ENCODE results near the gene ZNF385A.

The ZNF385A gene

DNA sequence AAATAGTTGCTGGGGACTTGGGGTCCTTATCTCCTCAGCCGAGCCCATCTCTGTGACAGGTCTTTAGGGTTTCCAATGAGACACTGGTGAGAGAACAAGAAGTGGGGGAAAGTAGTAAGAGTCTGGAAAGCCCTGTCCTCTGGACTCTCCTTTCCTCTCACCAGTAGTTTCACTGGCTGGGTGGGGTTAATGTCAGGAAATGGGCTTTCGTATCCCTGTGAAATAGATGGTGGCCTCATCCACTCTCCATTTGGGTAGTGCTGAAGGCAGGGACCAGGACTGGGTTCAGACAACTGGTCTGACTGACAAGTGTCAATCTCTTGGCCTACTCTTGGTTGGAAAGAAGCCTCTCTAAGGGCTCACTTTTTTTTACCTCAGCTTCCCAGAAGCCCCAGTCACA is 7.5 kb downstream of the ZNF385A start:
- no peak overlapping the region for H3K4me3 ChIP-seq (ENCODE audit: low read depth, low read length)
- no peak for DNase-seq (ENCODE audit: low read depth, low spot score)
- in situ Hi-C loops (cut with HindIII; ENCODE audit: low sequenced_read_pairs) = no loop called here
- TF ChIP-seq CTCF (IDR thresholded peaks at IDR 0.05; ENCODE audit: low read depth, low read length) = no peak

GRCh38 chr12:54376596-54376995 is 7.9 kb downstream of the ZNF385A start:
- no peak overlapping the region for H3K4me3 ChIP-seq (ENCODE audit: low read depth, low read length)
- in situ Hi-C loops (cut with HindIII; ENCODE audit: low sequenced_read_pairs) = no loop called here
- no peak for TF ChIP-seq CTCF (IDR thresholded peaks at IDR 0.05; ENCODE audit: low read depth, low read length)
- DNase-seq (ENCODE audit: low read depth, low spot score) = no peak

GRCh38 chr12:54375259-54375579 is 9.3 kb downstream of the ZNF385A start:
- H3K4me3 ChIP-seq (ENCODE audit: low read depth, low read length) = no peak overlapping the region
- in situ Hi-C loops (cut with HindIII; ENCODE audit: low sequenced_read_pairs) = no loop called here
- no peak for TF ChIP-seq CTCF (IDR thresholded peaks at IDR 0.05; ENCODE audit: low read depth, low read length)
- DNase-seq (ENCODE audit: low read depth, low spot score) = no peak

DNA sequence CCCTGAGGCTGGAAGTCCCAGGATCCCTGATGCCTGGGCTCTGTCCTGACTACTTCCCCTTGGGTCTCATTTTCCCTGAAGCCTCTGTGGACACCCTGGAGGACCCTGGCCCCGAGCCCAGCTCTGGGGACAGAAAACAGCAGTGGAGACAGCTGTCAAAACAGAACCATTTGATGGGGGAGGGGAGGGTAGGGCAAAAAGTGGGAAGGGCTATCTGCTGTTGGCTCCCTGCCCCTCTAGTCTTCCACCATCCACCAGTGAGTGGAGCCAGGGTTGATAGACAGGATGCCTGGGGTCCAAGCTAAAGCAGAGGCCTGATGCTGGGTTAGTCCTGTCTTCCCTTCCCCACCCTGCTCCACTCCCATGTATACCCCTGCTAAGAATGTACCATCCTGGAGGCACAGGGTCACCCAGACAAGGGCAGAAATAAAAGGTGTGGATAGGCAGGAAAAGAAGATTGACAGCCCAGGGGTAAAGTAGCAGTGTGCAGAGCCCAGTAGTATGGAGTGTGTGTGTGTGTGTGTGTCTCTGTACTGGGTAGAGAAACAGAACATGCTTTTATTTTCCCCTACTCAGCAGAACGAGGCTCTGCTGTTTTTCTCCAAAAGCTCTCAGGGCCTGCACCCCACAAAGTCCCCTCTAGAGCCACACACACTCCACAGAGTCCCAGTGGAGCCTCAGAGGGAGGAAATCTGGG is 9.8 kb downstream of the ZNF385A start:
- in situ Hi-C loops (cut with HindIII; ENCODE audit: low sequenced_read_pairs) = loop anchor here (25.0 kb wide), 1 partner anchor 162 kb away; no protein-coding TSS in a partner anchor
- no peak overlapping the region for H3K4me3 ChIP-seq (ENCODE audit: low read depth, low read length)
- no peak for TF ChIP-seq CTCF (IDR thresholded peaks at IDR 0.05; ENCODE audit: low read depth, low read length)
- no peak for DNase-seq (ENCODE audit: low read depth, low spot score)

DNA sequence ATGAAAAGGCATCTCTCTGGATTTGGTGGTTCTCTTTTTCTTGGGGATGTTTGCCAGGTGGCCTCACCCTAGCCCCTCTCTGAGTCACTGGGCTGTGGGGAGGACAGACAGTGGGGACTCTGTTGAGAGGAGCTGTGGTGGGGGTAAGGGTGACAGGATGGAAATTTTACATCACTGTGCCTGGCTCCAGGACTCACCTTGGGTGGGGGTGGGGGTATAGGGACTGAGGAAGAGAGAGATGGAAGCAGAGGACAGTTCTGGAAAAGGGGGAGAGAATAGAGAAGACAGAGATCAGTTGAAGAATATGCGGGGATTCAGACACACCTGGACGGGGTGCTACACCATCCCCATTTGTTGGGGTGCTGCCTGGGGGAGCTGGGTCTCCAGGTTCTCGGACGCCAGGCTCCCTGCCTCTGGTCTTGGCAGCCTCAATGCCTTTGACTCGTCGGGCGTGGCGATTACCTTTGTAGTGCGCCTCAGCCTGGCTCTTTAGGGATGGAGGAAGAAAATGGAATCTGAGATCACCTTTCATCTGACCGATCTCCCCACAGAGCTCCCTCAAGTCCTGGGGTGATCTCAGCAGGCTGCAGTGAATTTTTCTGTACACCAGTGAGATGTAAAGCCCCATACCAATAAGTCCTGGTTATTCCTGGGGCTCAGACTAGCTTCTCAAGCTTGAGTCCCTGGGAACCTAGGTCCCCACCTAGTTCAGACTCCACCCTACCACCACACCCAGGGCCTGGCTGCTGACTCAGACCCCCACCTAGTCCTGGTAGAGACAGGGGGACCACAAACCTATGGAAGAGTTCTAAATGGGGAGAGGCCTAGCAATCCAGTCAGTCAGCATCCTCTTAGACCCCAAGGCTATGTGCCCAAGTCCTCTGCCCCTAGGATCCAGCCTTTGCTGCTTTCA is 10.6 kb downstream of the ZNF385A start:
- in situ Hi-C loops (cut with HindIII; ENCODE audit: low sequenced_read_pairs) = loop anchor here (25.0 kb wide), 1 partner anchor 162 kb away; no protein-coding TSS in a partner anchor
- no peak overlapping the region for H3K4me3 ChIP-seq (ENCODE audit: low read depth, low read length)
- TF ChIP-seq CTCF (IDR thresholded peaks at IDR 0.05; ENCODE audit: low read depth, low read length) = no peak
- no peak for DNase-seq (ENCODE audit: low read depth, low spot score)

GRCh38 chr12:54372113-54372806 is 12.3 kb downstream of the ZNF385A start:
- H3K4me3 ChIP-seq (ENCODE audit: low read depth, low read length) = no peak overlapping the region
- TF ChIP-seq CTCF (IDR thresholded peaks at IDR 0.05; ENCODE audit: low read depth, low read length) = no peak
- in situ Hi-C loops (cut with HindIII; ENCODE audit: low sequenced_read_pairs) = loop anchor here (25.0 kb wide), 1 partner anchor 160 kb away; no protein-coding TSS in a partner anchor
- no peak for DNase-seq (ENCODE audit: low read depth, low spot score)
